Measurements from ENCODE around the gene KCNIP4.

KCNIP4 gene

DNA sequence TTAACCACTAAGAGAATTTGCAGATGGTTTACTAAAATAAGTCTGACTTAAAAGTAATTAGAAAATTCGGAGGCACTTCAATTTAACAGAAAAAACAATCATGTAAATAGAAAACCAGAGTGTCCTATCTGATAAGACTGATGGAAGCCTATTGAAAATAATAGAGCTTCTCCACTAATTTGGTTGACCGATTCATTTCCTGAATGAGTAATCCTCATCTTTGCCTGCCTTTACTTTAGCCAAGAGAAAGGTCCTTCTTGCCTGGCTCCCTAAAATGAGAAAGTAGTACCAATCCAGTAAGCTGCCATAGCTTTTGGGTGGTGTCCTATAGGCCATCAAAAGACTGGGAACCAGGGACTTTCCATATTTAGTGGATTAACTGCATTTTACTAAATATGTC is 48.4 kb downstream of the KCNIP4 start:
- no peak for DNase-seq

DNA sequence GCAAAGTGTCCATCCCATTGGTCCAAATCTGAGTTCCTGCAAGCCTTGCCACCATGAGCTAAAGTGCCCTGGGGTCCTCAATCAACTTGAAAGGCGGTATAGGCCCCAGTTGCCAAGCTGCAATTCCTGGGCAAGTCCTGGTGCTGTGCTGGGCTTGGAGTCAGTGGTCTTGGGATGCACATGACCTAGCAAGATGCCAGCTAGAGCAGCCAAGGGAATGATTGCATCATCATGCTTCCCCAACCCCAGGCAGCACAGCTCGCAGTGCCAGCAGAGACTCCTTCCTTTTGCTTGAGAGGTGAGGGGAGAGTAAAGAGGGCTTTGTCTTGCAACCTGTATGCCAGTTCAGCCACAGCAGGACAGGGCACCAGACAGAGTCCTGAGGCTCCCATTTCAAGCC is 50.5 kb downstream of the KCNIP4 start:
- no peak for DNase-seq

DNA sequence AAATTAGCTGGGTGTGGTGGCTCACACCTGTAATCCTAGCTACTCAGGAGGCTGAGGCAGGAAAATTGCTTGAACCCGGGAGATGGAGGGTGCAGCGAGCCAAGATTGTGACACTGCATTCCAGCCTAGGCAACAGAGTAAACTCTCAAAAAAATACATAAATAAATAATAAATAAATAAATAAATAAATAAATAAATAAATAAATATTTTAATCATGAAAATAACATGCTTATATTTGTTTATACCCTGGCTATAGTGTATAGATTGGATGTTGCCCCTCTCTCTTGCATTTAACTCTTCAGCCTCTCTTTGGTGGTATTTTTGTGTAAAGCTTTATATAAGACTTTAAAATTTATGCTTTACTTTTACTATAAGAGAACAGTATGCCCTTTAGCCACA is 51.8 kb downstream of the KCNIP4 start:
- DNase-seq: no peak

- no peak for DNase-seq
These were observed 55.4 kb downstream of the KCNIP4 start for GRCh38 chr4:21893136-21893535.

DNA sequence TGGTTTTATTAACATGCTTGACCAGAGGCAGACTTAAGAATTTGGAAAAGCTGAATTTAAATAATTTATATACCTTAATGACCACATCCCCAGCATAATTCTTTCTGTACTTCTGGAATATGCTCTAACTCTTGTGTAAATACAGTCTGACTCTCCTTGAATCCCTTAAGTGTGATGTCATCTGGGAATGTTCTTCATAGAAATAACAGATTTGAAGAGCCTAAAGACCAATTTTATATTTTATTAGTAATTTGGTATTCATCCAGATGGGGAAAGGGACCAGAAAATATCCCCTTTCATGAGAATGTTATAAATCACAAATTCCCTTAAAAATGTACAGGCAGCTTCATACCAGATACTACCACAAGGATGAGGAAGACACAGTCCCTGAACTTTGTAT is 58.3 kb downstream of the KCNIP4 start:
- DNase-seq: no peak

GRCh38 chr4:21888195-21888976 is 60.2 kb downstream of the KCNIP4 start:
- no peak for DNase-seq

DNA sequence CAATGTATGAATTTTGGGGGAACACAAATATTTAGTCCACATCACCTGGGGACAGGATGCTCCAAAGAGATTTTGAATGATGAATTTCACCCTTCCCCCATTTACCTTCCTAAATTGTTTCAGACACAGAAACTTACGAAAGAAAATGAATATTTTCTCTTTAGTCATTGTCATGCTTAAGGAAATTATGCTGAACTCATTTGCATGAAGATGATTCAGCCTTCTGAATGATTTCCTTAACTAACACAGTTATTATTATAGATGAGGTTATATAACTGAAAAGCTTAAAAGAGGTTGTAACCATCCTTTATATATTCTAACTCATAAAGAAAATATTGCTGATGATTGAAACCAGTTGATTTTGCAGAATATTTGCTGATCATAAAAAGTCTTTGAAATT is 61.1 kb downstream of the KCNIP4 start:
- DNase-seq: no peak

DNA sequence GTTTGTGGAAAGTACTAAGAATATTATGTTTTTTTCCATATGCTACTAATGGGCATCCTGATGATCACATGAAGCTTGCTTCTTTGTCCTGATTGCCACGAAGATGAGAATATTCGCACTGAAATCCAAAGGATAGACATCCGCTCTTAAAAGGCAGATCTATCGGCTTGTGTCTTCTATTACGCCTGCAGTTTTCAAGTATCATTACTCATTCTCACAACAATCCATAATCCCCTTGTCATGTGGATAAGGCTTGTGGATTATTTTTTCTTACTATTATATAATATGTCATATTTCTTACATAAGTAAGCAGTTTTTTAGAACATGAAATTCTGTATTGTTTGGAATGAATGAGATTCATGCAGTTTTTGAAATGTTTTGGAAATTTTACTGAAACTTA is 62.8 kb downstream of the KCNIP4 start:
- no peak for DNase-seq

DNA sequence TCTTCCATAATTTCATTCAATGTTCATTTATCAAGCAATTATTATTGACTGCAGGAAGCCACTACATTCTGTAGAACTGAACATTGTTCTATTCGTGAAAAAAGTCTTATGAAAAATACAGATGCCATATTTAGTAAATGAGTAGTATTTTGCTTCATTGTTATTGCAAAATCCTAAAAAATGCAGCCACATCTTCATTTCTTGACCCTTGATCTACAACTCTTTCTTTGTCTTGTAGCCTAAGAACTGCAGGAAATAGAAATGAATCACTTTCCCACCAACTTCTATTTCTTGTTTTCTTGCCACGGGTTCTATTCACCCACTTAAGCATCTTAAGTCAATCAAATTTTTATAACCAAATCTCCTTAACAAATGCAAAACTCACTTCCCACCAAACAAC is 63.3 kb downstream of the KCNIP4 start:
- no peak for DNase-seq

- no peak for DNase-seq
These were observed 64.0 kb downstream of the KCNIP4 start for GRCh38 chr4:21884615-21885014.

GRCh38 chr4:21882051-21882839 is 66.3 kb downstream of the KCNIP4 start:
- DNase-seq: no peak

DNA sequence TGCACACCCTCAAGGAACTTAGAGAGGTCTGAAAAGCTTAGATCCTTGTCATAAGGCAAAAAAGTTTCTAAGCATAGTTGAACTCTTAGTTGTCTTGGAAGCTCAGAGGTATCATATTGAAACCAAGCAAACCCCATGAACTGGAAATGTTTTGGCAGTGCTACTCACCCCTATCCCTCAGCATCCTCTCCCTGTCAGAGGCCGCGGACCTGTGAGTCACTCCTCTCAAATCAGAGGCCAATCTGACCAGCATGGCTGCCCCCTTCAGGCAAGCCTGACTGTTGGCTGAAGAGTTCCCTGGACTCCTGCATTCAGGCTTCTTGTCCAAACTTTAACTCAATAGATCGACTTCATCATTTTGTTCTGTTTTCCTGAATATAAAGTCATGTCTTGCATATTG is 69.4 kb downstream of the KCNIP4 start:
- DNase-seq: no peak

DNA sequence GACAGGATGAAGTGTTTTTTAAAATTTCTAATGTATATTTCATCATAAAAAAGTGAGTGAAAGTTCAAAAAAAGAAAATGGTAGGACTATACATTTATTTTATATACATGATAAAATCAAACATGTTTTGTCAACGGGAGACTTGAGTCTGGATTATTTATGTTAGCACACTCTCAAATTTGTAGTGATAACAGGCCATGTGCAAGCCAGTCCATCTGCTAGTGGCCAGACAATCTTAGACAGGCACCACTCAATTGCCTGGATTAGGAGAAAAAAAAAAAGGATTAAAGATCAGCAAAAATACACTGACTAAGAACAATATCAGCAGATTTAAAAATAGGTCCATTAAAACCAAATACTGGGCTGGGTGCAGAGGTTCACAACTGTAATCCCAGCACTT is 71.9 kb downstream of the KCNIP4 start:
- no peak for DNase-seq

DNA sequence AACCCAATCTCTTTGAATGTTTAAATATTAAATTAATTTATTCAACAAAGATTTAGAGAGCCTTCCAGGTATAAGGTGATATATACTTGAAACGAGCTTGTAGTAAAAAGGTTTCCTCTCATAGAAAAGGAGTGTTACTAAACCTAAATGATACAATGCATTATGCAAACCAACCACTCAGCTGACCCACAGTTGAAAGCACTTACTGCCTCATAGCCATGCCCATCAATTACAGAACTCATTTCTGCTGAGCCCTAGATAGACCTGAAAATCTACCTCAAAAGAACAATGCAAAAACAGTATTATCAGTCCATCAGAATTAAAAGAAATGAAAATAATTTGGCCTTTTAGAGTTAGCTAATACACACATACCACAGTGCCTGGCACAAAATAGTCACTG is 75.4 kb downstream of the KCNIP4 start:
- DNase-seq: no peak

- no peak for DNase-seq
These were observed 76.5 kb downstream of the KCNIP4 start for GRCh38 chr4:21872101-21872500.

- DNase-seq: no peak
These were observed 78.4 kb downstream of the KCNIP4 start for GRCh38 chr4:21869978-21870745.

GRCh38 chr4:21864686-21865085 is 83.9 kb downstream of the KCNIP4 start:
- DNase-seq: no peak

DNA sequence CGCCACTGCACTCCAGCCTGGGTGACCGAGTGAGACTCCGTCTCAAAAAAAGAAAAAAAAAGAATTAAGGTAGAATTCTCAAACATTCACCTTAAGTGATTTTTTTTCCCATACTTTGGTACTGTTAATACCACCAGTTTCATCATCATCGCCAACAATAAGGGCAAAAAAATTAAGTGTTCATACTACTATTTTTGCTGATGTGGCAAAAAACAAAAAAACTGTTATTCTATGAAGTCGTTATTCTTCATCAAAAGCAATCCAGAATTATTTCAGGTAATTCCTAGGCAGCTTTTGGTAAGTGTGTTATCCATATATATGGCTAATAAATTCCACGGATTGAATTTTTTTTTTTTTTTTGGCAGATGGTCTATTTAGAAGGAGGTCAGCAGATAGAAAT is 85.7 kb downstream of the KCNIP4 start:
- no peak for DNase-seq

- DNase-seq: no peak
These were observed 89.6 kb downstream of the KCNIP4 start for GRCh38 chr4:21858971-21859370.

GRCh38 chr4:21856754-21857153 is 91.8 kb downstream of the KCNIP4 start:
- no peak for DNase-seq

DNA sequence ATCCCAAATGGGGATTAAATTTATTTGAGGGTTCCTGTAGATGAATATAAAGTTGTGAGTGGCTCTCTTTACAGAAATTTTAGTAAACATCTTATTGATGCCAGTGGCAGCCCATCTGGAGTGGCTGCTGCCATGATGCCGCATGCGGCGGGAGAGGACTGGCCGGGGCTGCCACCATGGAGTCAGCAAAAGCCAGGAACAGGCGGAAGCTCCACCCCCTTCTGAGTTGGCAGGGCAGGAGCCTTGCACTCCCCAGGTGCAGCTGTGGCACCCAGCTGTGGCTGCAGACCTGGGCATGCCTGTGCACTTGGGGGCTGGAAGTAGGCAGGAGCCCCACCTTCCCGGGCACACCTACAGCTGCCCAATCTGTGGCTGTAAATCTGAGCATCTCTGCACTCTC is 92.3 kb downstream of the KCNIP4 start:
- DNase-seq: no peak

- no peak for DNase-seq
These were observed 99.5 kb downstream of the KCNIP4 start for GRCh38 chr4:21849077-21849476.

- DNase-seq: no peak
These were observed 100.6 kb downstream of the KCNIP4 start for GRCh38 chr4:21848021-21848420.

GRCh38 chr4:21845663-21846062 is 102.9 kb downstream of the KCNIP4 start:
- no peak for DNase-seq
